Measurements from ENCODE around the gene STAMBP.
"Not testable (repeated sequence)": the region's sequence is repeated elsewhere in the genome, so short reads cannot be mapped to it uniquely, and the experiment has no call there.

Gene STAMBP

GRCh38 chr2:73828818-73829570, at the start of gene STAMBP:
TSS of gene STAMBP (plus strand) at chr2:73828961. CDS start at chr2:73830857, 1,896 bp downstream.
- DNase-seq (peak; percentile 86), ATAC-seq (replicated peaks) (peak; percentile 93 to 94)
- peak within 1 kb of the TSS; percentile 99 for H3K27ac Mint-ChIP-seq
- H3K9me3 Mint-ChIP-seq = peaks cover 0 to 5% of the 10 kb centered on the region in 2 donors
- H3K36me3 Mint-ChIP-seq = peaks cover 11 to 20% of the 10 kb centered on the region in 2 donors
- peaks cover 26 to 37% of the 10 kb centered on the region in 2 donors for H3K4me1 Mint-ChIP-seq
- peak within 1 kb of the TSS; percentile 92 to 97 for H3K4me3 Mint-ChIP-seq
- no peaks in the 10 kb centered on the region for H3K27me3 Mint-ChIP-seq

GRCh38 chr2:73779467-73780236, 49.1 kb upstream of the STAMBP start, which contains the start of gene DUSP11:
TSS of gene DUSP11 (minus strand) at chr2:73780103. CDS start at chr2:73779974, 129 bp downstream.
- Mint-ChIP-seq H3K36me3 (peaks cover 8 to 11% of the 10 kb centered on the region in 2 donors), H3K4me3 (peak within 1 kb of the TSS; percentile 95 to 96), H3K27ac (peak within 1 kb of the TSS; percentile 96), H3K9me3 (no peaks in the 10 kb centered on the region), H3K4me1 (peaks cover 5 to 19% of the 10 kb centered on the region in 2 donors), H3K27me3 (peaks cover 5 to 6% of the 10 kb centered on the region in 2 donors)
- DNase-seq = peak; percentile 95
- ATAC-seq (replicated peaks) = peak; percentile 99

- no peaks in the 10 kb centered on the region for H3K9me3 Mint-ChIP-seq
- ATAC-seq (replicated peaks) = no peak
- peaks cover 8 to 11% of the 10 kb centered on the region in 2 donors for H3K36me3 Mint-ChIP-seq
- H3K27ac Mint-ChIP-seq = peak overlapping the region; percentile 96
- peaks cover 5 to 19% of the 10 kb centered on the region in 2 donors for H3K4me1 Mint-ChIP-seq
- no peak for DNase-seq
- peaks cover 5 to 6% of the 10 kb centered on the region in 2 donors for H3K27me3 Mint-ChIP-seq
- H3K4me3 Mint-ChIP-seq = peak overlapping the region; percentile 95 to 96
Observed at GRCh38 chr2:73780237-73780582, 48.6 kb upstream of the STAMBP start.

- H3K4me3 Mint-ChIP-seq; ATAC-seq (replicated peaks); H3K9me3 Mint-ChIP-seq; H3K27ac Mint-ChIP-seq; H3K4me1 Mint-ChIP-seq; DNase-seq; H3K36me3 Mint-ChIP-seq: not testable (repeated sequence)
- peaks cover 10 to 12% of the 10 kb centered on the region in 2 donors for H3K27me3 Mint-ChIP-seq
Observed at GRCh38 chr2:73783402-73783801, 45.4 kb upstream of the STAMBP start.

- H3K27ac Mint-ChIP-seq; ATAC-seq (replicated peaks); H3K9me3 Mint-ChIP-seq; DNase-seq; H3K4me3 Mint-ChIP-seq; H3K36me3 Mint-ChIP-seq; H3K4me1 Mint-ChIP-seq: not testable (repeated sequence)
- H3K27me3 Mint-ChIP-seq = peaks cover 10 to 12% of the 10 kb centered on the region in 2 donors
Observed at GRCh38 chr2:73783883-73784282, 44.9 kb upstream of the STAMBP start, which contains the start of gene C2orf78. TSS of gene C2orf78 (plus strand) at chr2:73784183. CDS start at chr2:73784310, 127 bp downstream.

- no peak for ATAC-seq (replicated peaks)
- no peaks in the 10 kb centered on the region for H3K9me3 Mint-ChIP-seq
- no peak overlapping the region for H3K27ac Mint-ChIP-seq
- H3K4me3 Mint-ChIP-seq = no peak overlapping the region
- DNase-seq = no peak
- no peaks in the 10 kb centered on the region for H3K36me3 Mint-ChIP-seq
- no peaks in the 10 kb centered on the region for H3K4me1 Mint-ChIP-seq
- H3K27me3 Mint-ChIP-seq = peaks cover 15 to 26% of the 10 kb centered on the region in 2 donors
Observed at GRCh38 chr2:73811878-73812277, 16.9 kb upstream of the STAMBP start.

- no peak for DNase-seq
- Mint-ChIP-seq H3K4me3 (no peak overlapping the region), H3K27me3 (peaks cover 15 to 34% of the 10 kb centered on the region in 2 donors), H3K27ac (no peak overlapping the region), H3K9me3 (no peaks in the 10 kb centered on the region), H3K36me3 (no peaks in the 10 kb centered on the region), H3K4me1 (no peaks in the 10 kb centered on the region)
- no peak for ATAC-seq (replicated peaks)
Observed at GRCh38 chr2:73812635-73813034, 16.1 kb upstream of the STAMBP start.

GRCh38 chr2:73818296-73818695, 10.5 kb upstream of the STAMBP start:
- no peak for ATAC-seq (replicated peaks)
- DNase-seq = no peak
- no peak overlapping the region for H3K4me3 Mint-ChIP-seq
- no peaks in the 10 kb centered on the region for H3K36me3 Mint-ChIP-seq
- H3K9me3 Mint-ChIP-seq = no peaks in the 10 kb centered on the region
- peaks cover 15 to 33% of the 10 kb centered on the region in 2 donors for H3K27me3 Mint-ChIP-seq
- H3K4me1 Mint-ChIP-seq = peaks cover 19 to 25% of the 10 kb centered on the region in 2 donors
- H3K27ac Mint-ChIP-seq = no peak overlapping the region

GRCh38 chr2:73821227-73821626, 7.5 kb upstream of the STAMBP start:
- Mint-ChIP-seq H3K36me3 (no peaks in the 10 kb centered on the region), H3K9me3 (no peaks in the 10 kb centered on the region), H3K4me1 (peaks cover 23 to 32% of the 10 kb centered on the region in 2 donors), H3K4me3 (peak overlapping the region; percentile 47 to 51), H3K27ac (peak overlapping the region; percentile 95), H3K27me3 (peaks cover 6 to 14% of the 10 kb centered on the region in 2 donors)
- DNase-seq (peak; percentile 42), ATAC-seq (replicated peaks) (peak; percentile 91 to 92)

- ATAC-seq (replicated peaks) (peak; percentile 26 to 29), DNase-seq (no peak)
- Mint-ChIP-seq H3K36me3 (no peaks in the 10 kb centered on the region), H3K4me3 (no peak overlapping the region), H3K27ac (peak overlapping the region; percentile 95), H3K4me1 (peaks cover 23 to 32% of the 10 kb centered on the region in 2 donors), H3K27me3 (peaks cover 2 to 10% of the 10 kb centered on the region in 2 donors), H3K9me3 (no peaks in the 10 kb centered on the region)
Observed at GRCh38 chr2:73821669-73822068, 7.1 kb upstream of the STAMBP start.

- Mint-ChIP-seq H3K27me3 (peaks cover 0 to 4% of the 10 kb centered on the region in 2 donors), H3K9me3 (no peaks in the 10 kb centered on the region), H3K36me3 (no peaks in the 10 kb centered on the region), H3K4me1 (peaks cover 23 to 33% of the 10 kb centered on the region in 2 donors), H3K27ac (peak overlapping the region; percentile 68), H3K4me3 (no peak overlapping the region)
- ATAC-seq (replicated peaks) (peak; percentile 77 to 82), DNase-seq (peak; percentile 20)
Observed at GRCh38 chr2:73822276-73822675, 6.5 kb upstream of the STAMBP start.

- Mint-ChIP-seq H3K4me3 (no peak overlapping the region), H3K9me3 (no peaks in the 10 kb centered on the region), H3K36me3 (no peaks in the 10 kb centered on the region), H3K27me3 (no peaks in the 10 kb centered on the region), H3K27ac (peak overlapping the region; percentile 68), H3K4me1 (peaks cover 27 to 39% of the 10 kb centered on the region in 2 donors)
- DNase-seq = no peak
- no peak for ATAC-seq (replicated peaks)
Observed at GRCh38 chr2:73822991-73823390, 5.8 kb upstream of the STAMBP start.

- H3K27me3 Mint-ChIP-seq = no peaks in the 10 kb centered on the region
- H3K36me3 Mint-ChIP-seq = no peaks in the 10 kb centered on the region
- DNase-seq (no peak), ATAC-seq (replicated peaks) (no peak)
- no peak overlapping the region for H3K4me3 Mint-ChIP-seq
- no peaks in the 10 kb centered on the region for H3K9me3 Mint-ChIP-seq
- peaks cover 27 to 39% of the 10 kb centered on the region in 2 donors for H3K4me1 Mint-ChIP-seq
- no peak overlapping the region for H3K27ac Mint-ChIP-seq
Observed at GRCh38 chr2:73823416-73823815, 5.3 kb upstream of the STAMBP start.

- Mint-ChIP-seq H3K27ac (no peak overlapping the region), H3K36me3 (peaks cover 0 to 1% of the 10 kb centered on the region in 2 donors), H3K9me3 (no peaks in the 10 kb centered on the region), H3K4me1 (peaks cover 31 to 39% of the 10 kb centered on the region in 2 donors), H3K4me3 (no peak overlapping the region), H3K27me3 (no peaks in the 10 kb centered on the region)
- DNase-seq (no peak), ATAC-seq (replicated peaks) (no peak)
Observed at GRCh38 chr2:73823916-73824523, 4.7 kb upstream of the STAMBP start.

Measured in stimulated activated naive B cell treated with anti-CD40 and anti-IgM and Interleukin-4, amounts not matched to agents 10 μg/mL and 1 μg/mL and 100 μg/mL, for 72 hours (primary cell).